ENCODE measurements around the gene ROGDI.

Gene ROGDI, protein sequence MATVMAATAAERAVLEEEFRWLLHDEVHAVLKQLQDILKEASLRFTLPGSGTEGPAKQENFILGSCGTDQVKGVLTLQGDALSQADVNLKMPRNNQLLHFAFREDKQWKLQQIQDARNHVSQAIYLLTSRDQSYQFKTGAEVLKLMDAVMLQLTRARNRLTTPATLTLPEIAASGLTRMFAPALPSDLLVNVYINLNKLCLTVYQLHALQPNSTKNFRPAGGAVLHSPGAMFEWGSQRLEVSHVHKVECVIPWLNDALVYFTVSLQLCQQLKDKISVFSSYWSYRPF

DNA sequence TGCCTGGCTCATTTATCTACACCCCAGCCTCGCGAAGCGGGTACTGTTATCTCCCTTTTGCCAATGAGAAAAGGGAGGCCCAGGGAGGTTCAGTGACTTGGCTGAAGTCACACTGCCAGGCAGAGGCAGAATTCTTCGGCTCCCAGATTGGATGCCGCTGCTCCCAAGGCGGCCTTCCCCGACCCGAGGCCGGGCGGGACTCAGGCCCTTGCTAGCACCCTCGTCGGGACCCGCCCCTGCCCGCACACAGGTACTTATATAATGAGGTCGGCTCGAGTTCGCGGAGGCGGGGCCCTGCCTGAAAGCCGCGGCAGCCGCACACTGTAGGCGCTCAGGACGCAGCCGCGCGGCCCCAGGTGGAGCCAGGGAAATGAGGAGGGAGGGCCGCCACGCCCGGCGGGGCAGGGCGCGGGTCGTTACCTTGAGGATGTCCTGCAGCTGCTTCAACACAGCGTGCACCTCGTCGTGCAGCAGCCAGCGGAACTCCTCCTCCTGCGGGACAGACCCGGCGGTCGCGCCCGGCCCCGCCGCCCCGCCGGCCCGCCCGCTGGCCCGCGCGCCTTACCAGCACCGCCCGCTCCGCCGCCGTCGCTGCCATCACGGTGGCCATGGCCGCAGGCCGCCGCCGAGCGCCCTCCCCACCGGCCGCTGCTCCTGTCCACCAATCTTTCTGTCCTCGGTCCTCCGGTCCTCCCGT lies at the start of gene ROGDI:
Gene ROGDI (minus strand): TSS at position 672 of the 697 bp plus-strand sequence. CDS start 62 bp downstream, at position 610.
- POLR2A ChIA-PET, result interaction anchor here (1.1 to 4.0 kb wide), 4 partner anchors 14 to 68 kb away, joined by 3 to 18 read pairs (median 12); partner anchors contain the start of genes ANKS3, DNAAF8, SEPTIN12 and ZNF500
- CTCF ChIA-PET, result interaction anchor here (0.5 kb wide), 1 partner anchor 48 kb away, joined by 5 read pairs; no protein-coding TSS in a partner anchor
- DNase-seq (ENCODE audit: extremely low spot score), result peak; percentile 65
- TF ChIP-seq, protein P1, sequence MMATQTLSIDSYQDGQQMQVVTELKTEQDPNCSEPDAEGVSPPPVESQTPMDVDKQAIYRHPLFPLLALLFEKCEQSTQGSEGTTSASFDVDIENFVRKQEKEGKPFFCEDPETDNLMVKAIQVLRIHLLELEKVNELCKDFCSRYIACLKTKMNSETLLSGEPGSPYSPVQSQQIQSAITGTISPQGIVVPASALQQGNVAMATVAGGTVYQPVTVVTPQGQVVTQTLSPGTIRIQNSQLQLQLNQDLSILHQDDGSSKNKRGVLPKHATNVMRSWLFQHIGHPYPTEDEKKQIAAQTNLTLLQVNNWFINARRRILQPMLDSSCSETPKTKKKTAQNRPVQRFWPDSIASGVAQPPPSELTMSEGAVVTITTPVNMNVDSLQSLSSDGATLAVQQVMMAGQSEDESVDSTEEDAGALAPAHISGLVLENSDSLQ (IDR thresholded peaks at IDR 0.05), result no peak
- TF ChIP-seq FOXM1 (IDR thresholded peaks at IDR 0.05; ENCODE audit: borderline replicate concordance), result peak; percentile 41; the same call in 1 of the 2 replicates

DNA sequence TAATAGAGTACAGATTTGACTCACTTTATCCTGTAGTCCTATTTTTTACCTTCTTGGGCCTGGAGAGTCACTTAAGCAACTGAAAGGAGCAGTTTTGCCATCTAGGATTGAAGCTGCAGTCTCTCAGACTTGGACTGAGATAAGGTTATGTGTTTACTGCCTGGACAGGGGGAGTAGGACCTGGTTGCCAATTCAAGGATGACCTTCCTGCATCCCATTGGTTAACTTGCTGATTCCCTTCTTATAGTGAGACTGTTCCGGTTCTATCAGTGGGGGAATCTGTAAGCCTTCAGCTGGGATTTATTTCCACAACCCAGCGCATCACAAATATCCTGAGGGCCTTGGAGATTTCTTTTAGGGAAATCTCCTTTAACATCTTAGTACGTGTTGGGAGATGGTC lies 47.8 kb upstream of the ROGDI start:
- no peak for TF ChIP-seq FOXM1 (IDR thresholded peaks at IDR 0.05; ENCODE audit: borderline replicate concordance)
- TF ChIP-seq, protein P1 (IDR thresholded peaks at IDR 0.05), result no peak
- TF ChIP-seq CTBP1 (IDR thresholded peaks at IDR 0.05; ENCODE audit: borderline replicate concordance), result no peak
- no peak for TF ChIP-seq SP1 (IDR thresholded peaks at IDR 0.05)
- TF ChIP-seq NFRKB (IDR thresholded peaks at IDR 0.05), result no peak
- TF ChIP-seq HDGF (IDR thresholded peaks at IDR 0.05; ENCODE audit: borderline replicate concordance), result no peak
- no peak for TF ChIP-seq LEF1 (IDR thresholded peaks at IDR 0.05; ENCODE audit: borderline replicate concordance)
- TF ChIP-seq FOXK2 (IDR thresholded peaks at IDR 0.05), result no peak
- TF ChIP-seq FOXA1 (IDR thresholded peaks at IDR 0.05), result no peak
- TF ChIP-seq ARNT (IDR thresholded peaks at IDR 0.05), result no peak
- no peak for TF ChIP-seq ELF4 (IDR thresholded peaks at IDR 0.05)
- no peak for TF ChIP-seq L3MBTL2 (conservative IDR thresholded peaks at IDR 0.05)
- no peak for TF ChIP-seq BHLHE40 (IDR thresholded peaks at IDR 0.05; ENCODE audit: borderline replicate concordance)
- TF ChIP-seq TARDBP (IDR thresholded peaks at IDR 0.05), result no peak
- TF ChIP-seq SUZ12 (IDR thresholded peaks at IDR 0.05), result no peak

DNA sequence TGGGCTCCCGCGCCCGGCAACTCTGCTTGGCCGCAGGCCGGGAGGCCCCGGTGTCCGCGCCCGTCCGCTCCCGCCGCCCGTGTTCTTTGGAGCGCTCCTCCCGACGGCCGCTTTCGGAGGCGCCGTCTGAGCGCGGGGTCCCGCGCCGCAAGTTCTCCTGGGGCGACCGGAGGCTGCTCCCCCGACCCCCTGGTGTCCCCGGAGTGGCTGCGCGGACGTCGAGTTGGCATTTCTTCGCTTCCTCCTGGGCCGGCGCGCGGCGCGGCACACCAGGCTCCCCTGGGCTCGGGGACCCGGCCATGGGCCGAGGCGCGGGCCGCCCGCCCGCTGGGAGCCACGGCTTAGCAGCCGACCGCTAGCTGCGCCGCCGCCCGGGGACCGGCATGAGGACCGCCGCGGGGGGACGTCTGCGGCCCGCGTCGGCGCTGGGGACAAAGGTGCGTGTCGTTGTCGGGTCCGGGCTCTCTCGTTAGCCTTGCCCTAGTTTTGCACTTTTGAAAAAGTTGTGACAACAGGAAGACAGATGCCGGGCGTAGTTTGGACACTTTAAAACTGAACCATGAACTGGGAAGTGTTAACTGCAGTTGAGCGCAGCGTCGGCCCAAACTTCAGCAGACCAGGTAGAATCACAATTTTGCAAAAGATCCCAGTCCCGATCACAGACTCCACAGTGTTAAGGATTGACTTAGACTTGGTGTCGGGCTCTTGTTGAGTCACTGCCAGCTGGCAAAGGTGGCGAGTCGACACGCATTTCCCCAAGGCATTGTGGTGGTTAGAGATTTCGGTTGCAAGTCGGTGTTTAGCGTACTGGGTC lies 45.5 kb upstream of the ROGDI start:
- ChIA-PET CTCF (no interaction called here), POLR2A (interaction anchor here (0.9 to 1.0 kb wide), 4 partner anchors 35 to 121 kb away, joined by 3 to 4 read pairs (median 4); no protein-coding TSS in a partner anchor)
- no peak for TF ChIP-seq HDGF (IDR thresholded peaks at IDR 0.05; ENCODE audit: borderline replicate concordance)
- TF ChIP-seq SUZ12 (IDR thresholded peaks at IDR 0.05), result no peak
- TF ChIP-seq FOXA1 (IDR thresholded peaks at IDR 0.05), result no peak
- TF ChIP-seq FOXK2 (IDR thresholded peaks at IDR 0.05), result no peak
- TF ChIP-seq ARNT (IDR thresholded peaks at IDR 0.05), result no peak
- no peak for TF ChIP-seq LEF1 (IDR thresholded peaks at IDR 0.05; ENCODE audit: borderline replicate concordance)
- no peak for TF ChIP-seq BHLHE40 (IDR thresholded peaks at IDR 0.05; ENCODE audit: borderline replicate concordance)
- no peak for TF ChIP-seq NFRKB (IDR thresholded peaks at IDR 0.05)
- no peak for TF ChIP-seq SP1 (IDR thresholded peaks at IDR 0.05)
- no peak for TF ChIP-seq CTBP1 (IDR thresholded peaks at IDR 0.05; ENCODE audit: borderline replicate concordance)
- TF ChIP-seq, protein P1 (IDR thresholded peaks at IDR 0.05), result no peak
- no peak for TF ChIP-seq TARDBP (IDR thresholded peaks at IDR 0.05)
- no peak for TF ChIP-seq FOXM1 (IDR thresholded peaks at IDR 0.05; ENCODE audit: borderline replicate concordance)
- peak; percentile 27 for DNase-seq (ENCODE audit: extremely low spot score)

More for the DNA sequence above, 47.8 kb upstream of the ROGDI start:
- no peak for DNase-seq (ENCODE audit: extremely low spot score)
- ChIA-PET CTCF (interaction anchor here (0.7 kb wide), 1 partner anchor 48 kb away, joined by 5 read pairs; the partner anchor contains the start of gene ROGDI), POLR2A (no interaction called here)

DNA sequence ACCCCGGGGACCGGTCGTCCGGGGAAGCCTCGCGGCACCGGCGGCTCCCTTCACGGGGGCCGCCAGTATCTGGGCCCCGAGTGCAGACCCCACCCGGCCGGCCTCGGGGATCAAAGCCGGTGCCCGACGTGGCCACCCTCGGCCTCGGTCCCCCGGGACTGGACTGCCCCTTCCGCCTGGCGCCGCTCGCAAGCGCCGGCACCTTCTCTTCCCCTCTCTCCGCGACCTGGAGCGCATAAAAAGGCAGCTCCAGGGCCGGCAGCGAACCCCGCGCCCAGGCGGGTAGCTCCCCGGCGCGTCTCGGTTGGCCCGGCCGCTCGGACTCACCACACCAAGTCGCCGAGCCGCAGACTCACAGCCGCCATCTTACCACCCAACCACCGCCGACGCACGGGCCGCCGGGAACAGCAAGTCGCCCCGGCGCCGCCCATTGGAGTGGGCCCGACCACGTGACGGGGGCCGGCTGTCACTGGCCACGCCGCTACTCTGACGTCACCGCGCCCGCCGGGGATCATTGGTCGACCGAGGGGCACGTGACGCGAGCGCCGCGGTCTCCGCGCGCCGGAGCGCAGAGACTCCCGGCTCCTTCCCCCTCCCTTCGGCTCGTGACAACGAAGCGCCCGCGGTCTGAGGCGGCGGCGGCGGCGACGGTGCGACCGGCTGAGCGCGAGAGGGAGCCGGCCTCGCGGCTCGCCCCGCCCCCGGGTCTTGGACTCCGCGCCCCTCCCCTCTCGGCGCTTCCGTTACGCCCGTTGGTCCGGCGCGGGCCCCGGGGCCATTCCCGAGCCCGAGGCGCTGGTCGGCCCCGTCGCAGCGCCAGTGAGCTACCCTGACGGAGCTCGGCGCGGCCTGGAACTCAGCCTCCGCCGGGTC lies 44.7 kb upstream of the ROGDI start, which contains the start of the genes GLYR1 and UBN1:
Gene GLYR1 (minus strand): TSS at position 388 of the 873 bp plus-strand sequence. CDS start 23 bp downstream, at position 365.
Gene UBN1 (plus strand): TSS at position 581 of the 873 bp plus-strand sequence. CDS start 5,437 bp downstream, outside the sequence.
- CTCF ChIA-PET, result no interaction called here
- TF ChIP-seq ARNT (IDR thresholded peaks at IDR 0.05) (no peak), NFRKB (IDR thresholded peaks at IDR 0.05) (no peak), ZNF384 (IDR thresholded peaks at IDR 0.05) (no peak)
- TF ChIP-seq, protein P1 (IDR thresholded peaks at IDR 0.05), result peak; percentile 38
- DNase-seq (ENCODE audit: extremely low spot score), result peak; percentile 98
- POLR2A ChIA-PET, result interaction anchor here (1.0 to 1.4 kb wide), 6 partner anchors 12 to 121 kb away, joined by 3 to 4 read pairs (median 4); partner anchors contain the start of genes ANKS3 and DNAAF8
